ENCODE measurements around the gene ULK4.

The ULK4 gene

GRCh38 chr3:41209646-41210045 lies 752.3 kb downstream of the ULK4 start:
- no peak for DNase-seq (ENCODE audit: low read depth)
- H3K4me3 ChIP-seq (ENCODE audit: low read depth, low read length) = no peak overlapping the region
- TF ChIP-seq MAX (IDR thresholded peaks at IDR 0.05; ENCODE audit: low read depth, low read length) = no peak
- no peak for TF ChIP-seq CTCF (IDR thresholded peaks at IDR 0.05; ENCODE audit: low read depth, low read length)
- no peak for TF ChIP-seq POLR2A (IDR thresholded peaks at IDR 0.05; ENCODE audit: extremely low read depth, insufficient read length)
- TF ChIP-seq MYC (IDR thresholded peaks at IDR 0.05; ENCODE audit: low read depth, low read length) = no peak

- no peak overlapping the region for H3K4me3 ChIP-seq (ENCODE audit: low read depth, low read length)
- TF ChIP-seq MYC (IDR thresholded peaks at IDR 0.05; ENCODE audit: low read depth, low read length) = no peak
- no peak for TF ChIP-seq CTCF (IDR thresholded peaks at IDR 0.05; ENCODE audit: low read depth, low read length)
- no peak for TF ChIP-seq POLR2A (IDR thresholded peaks at IDR 0.05; ENCODE audit: extremely low read depth, insufficient read length)
- TF ChIP-seq MAX (IDR thresholded peaks at IDR 0.05; ENCODE audit: low read depth, low read length) = no peak
- no peak for DNase-seq (ENCODE audit: low read depth)
Measured at GRCh38 chr3:41208507-41209220, 753.2 kb downstream of the ULK4 start.

GRCh38 chr3:41207355-41207754 lies 754.5 kb downstream of the ULK4 start:
- no peak overlapping the region for H3K4me3 ChIP-seq (ENCODE audit: low read depth, low read length)
- TF ChIP-seq MYC (IDR thresholded peaks at IDR 0.05; ENCODE audit: low read depth, low read length) (no peak), MAX (IDR thresholded peaks at IDR 0.05; ENCODE audit: low read depth, low read length) (no peak), POLR2A (IDR thresholded peaks at IDR 0.05; ENCODE audit: extremely low read depth, insufficient read length) (no peak), CTCF (IDR thresholded peaks at IDR 0.05; ENCODE audit: low read depth, low read length) (no peak)
- DNase-seq (ENCODE audit: low read depth) = no peak

GRCh38 chr3:41205591-41205990 lies 756.3 kb downstream of the ULK4 start:
- H3K4me3 ChIP-seq (ENCODE audit: low read depth, low read length) = no peak overlapping the region
- TF ChIP-seq CTCF (IDR thresholded peaks at IDR 0.05; ENCODE audit: low read depth, low read length) (no peak), POLR2A (IDR thresholded peaks at IDR 0.05; ENCODE audit: extremely low read depth, insufficient read length) (no peak)
- no peak for DNase-seq (ENCODE audit: low read depth)

- H3K4me3 ChIP-seq (ENCODE audit: low read depth, low read length) = no peak overlapping the region
- TF ChIP-seq POLR2A (IDR thresholded peaks at IDR 0.05; ENCODE audit: extremely low read depth, insufficient read length) = no peak
- no peak for TF ChIP-seq CTCF (IDR thresholded peaks at IDR 0.05; ENCODE audit: low read depth, low read length)
- no peak for TF ChIP-seq MYC (IDR thresholded peaks at IDR 0.05; ENCODE audit: low read depth, low read length)
- TF ChIP-seq MAX (IDR thresholded peaks at IDR 0.05; ENCODE audit: low read depth, low read length) = no peak
- DNase-seq (ENCODE audit: low read depth) = no peak
Measured at GRCh38 chr3:41204369-41204768, 757.5 kb downstream of the ULK4 start.

All from NB4 (cell line).